Measurements from ENCODE around the gene MLST8. TPM values are rescaled to one million over a fixed set of nuclear protein-coding genes. Genes with fewer than 3 reads are reported as not detected.

The MLST8 gene
- total RNA-seq, 4 donors from 2014 or later = 9.3 to 32.8 (median 21.5) TPM

GRCh38 chr16:2231016-2231931, 26.0 kb downstream of the MLST8 start:
- H3K4me1 ChIP-seq = peaks cover 0 to 2% of the 10 kb centered on the region in 2 donors
- intact Hi-C loops (cut with DNase I; ENCODE audit: low total_unique reads) = no loop called here
- no peaks in the 10 kb centered on the region for H3K36me3 ChIP-seq

GRCh38 chr16:2232094-2232990, 27.1 kb downstream of the MLST8 start:
- no peak overlapping the region for H3K4me3 ChIP-seq
- intact Hi-C loops (cut with DNase I; ENCODE audit: low total_unique reads) = no loop called here
- no peaks in the 10 kb centered on the region for H3K9me3 ChIP-seq
- peaks cover 0 to 12% of the 10 kb centered on the region in 2 donors for H3K4me1 ChIP-seq
- peaks cover 5 to 7% of the 10 kb centered on the region in 2 donors for H3K27me3 ChIP-seq
- TF ChIP-seq CTCF (IDR thresholded peaks at IDR 0.05) (no peak), POLR2A (IDR thresholded peaks at IDR 0.05) (no peak)
- H3K36me3 ChIP-seq = no peaks in the 10 kb centered on the region
- DNase-seq = no peak
- H3K27ac ChIP-seq = no peak overlapping the region

More at GRCh38 chr16:2231016-2231931, 26.0 kb downstream of the MLST8 start:
- no peak overlapping the region for H3K27ac ChIP-seq
- DNase-seq = no peak
- H3K9me3 ChIP-seq = no peaks in the 10 kb centered on the region
- H3K27me3 ChIP-seq = no peaks in the 10 kb centered on the region
- TF ChIP-seq POLR2A (IDR thresholded peaks at IDR 0.05) = no peak
- no peak for TF ChIP-seq CTCF (IDR thresholded peaks at IDR 0.05)
- H3K4me3 ChIP-seq = no peak overlapping the region

GRCh38 chr16:2233046-2233775, 28.0 kb downstream of the MLST8 start:
- H3K27ac ChIP-seq = no peak overlapping the region
- peaks cover 5 to 7% of the 10 kb centered on the region in 2 donors for H3K27me3 ChIP-seq
- H3K4me3 ChIP-seq = no peak overlapping the region
- intact Hi-C loops (cut with DNase I; ENCODE audit: low total_unique reads) = no loop called here
- TF ChIP-seq POLR2A (IDR thresholded peaks at IDR 0.05) (no peak), CTCF (IDR thresholded peaks at IDR 0.05) (no peak)
- peaks cover 0 to 12% of the 10 kb centered on the region in 2 donors for H3K4me1 ChIP-seq
- no peak for DNase-seq
- H3K9me3 ChIP-seq = no peaks in the 10 kb centered on the region
- H3K36me3 ChIP-seq = no peaks in the 10 kb centered on the region

GRCh38 chr16:2233872-2234812, 28.9 kb downstream of the MLST8 start:
- Histone ChIP-seq H3K9me3 (no peaks in the 10 kb centered on the region), H3K36me3 (no peaks in the 10 kb centered on the region), H3K4me1 (peaks cover 0 to 12% of the 10 kb centered on the region in 2 donors), H3K27me3 (peaks cover 5 to 7% of the 10 kb centered on the region in 2 donors), H3K27ac (no peak overlapping the region), H3K4me3 (no peak overlapping the region)
- no peak for DNase-seq
- intact Hi-C loops (cut with DNase I; ENCODE audit: low total_unique reads) = no loop called here
- no peak for TF ChIP-seq POLR2A (IDR thresholded peaks at IDR 0.05)
- TF ChIP-seq CTCF (IDR thresholded peaks at IDR 0.05) = no peak

All from uterus (tissue), 4 donors.